H9 (cell line): ENCODE data around the gene UBAC2. TPM values are rescaled to one million over a fixed set of nuclear protein-coding genes. Genes with fewer than 3 reads are reported as not detected.

Experiments used
- DNase-seq: peaks from one replicate; pipeline ENCODE4 v3.0.0-alpha.2; 2017
- H2AFZ ChIP-seq: one replicate; pipeline ENCODE4 v1.6.1; 2013; ENCODE audit warnings: mild to moderate bottlenecking, low read length, control low read depth, moderate library complexity
- H2AK5ac ChIP-seq: 2 replicates; pipeline ENCODE4 v1.6.1; 2013; ENCODE audit warnings: low read length, control low read depth, mixed read lengths; ENCODE audit not compliant: insufficient read length
- H2BK120ac ChIP-seq: one replicate; pipeline ENCODE4 v1.6.1; 2013; ENCODE audit warnings: low read depth, mild to moderate bottlenecking, low read length, control low read depth, inconsistent platforms; ENCODE audit not compliant: poor library complexity, severe bottlenecking
- H2BK12ac ChIP-seq: 2 replicates; pipeline ENCODE4 v1.6.1; 2013; ENCODE audit warnings: low read length, control low read depth, mixed read lengths, low read depth; ENCODE audit not compliant: insufficient read length
- H2BK15ac ChIP-seq: 2 replicates; pipeline ENCODE4 v1.6.1; 2013; ENCODE audit warnings: low read depth, low read length, control low read depth
- H2BK20ac ChIP-seq: one replicate; pipeline ENCODE4 v1.6.1; 2013; ENCODE audit warnings: low read depth, mild to moderate bottlenecking, low read length, control low read depth, inconsistent platforms; ENCODE audit not compliant: poor library complexity, severe bottlenecking
- H2BK5ac ChIP-seq: 2 replicates; pipeline ENCODE4 v1.6.1; 2013; ENCODE audit warnings: low read length, control low read depth, mixed read lengths; ENCODE audit not compliant: insufficient read length
- H3K14ac ChIP-seq: 2 replicates; pipeline ENCODE4 v1.6.1; 2013; ENCODE audit warnings: low read length, control low read depth; ENCODE audit not compliant: insufficient read depth
- H3K18ac ChIP-seq: 2 replicates; pipeline ENCODE4 v1.6.1; 2013; ENCODE audit warnings: low read depth, mild to moderate bottlenecking, mixed read lengths, low read length, control low read depth; ENCODE audit not compliant: insufficient read length
- H3K23ac ChIP-seq: 2 replicates; pipeline ENCODE4 v1.6.1; 2013; ENCODE audit warnings: low read length, control low read depth, mixed read lengths, low read depth; ENCODE audit not compliant: insufficient read length
- H3K23me2 ChIP-seq: 2 replicates; pipeline ENCODE4 v1.6.1; 2013; ENCODE audit warnings: low read depth, mild to moderate bottlenecking, mixed read lengths, low read length, control low read depth; ENCODE audit not compliant: insufficient read length, poor library complexity, severe bottlenecking
- H3K27ac ChIP-seq: 2 replicates; pipeline ENCODE4 v1.5.1; 2013; ENCODE audit warnings: low read length, control low read depth, mixed read lengths, low read depth; ENCODE audit not compliant: insufficient read length
- H3K27me3 ChIP-seq: 2 replicates; pipeline ENCODE4 v1.6.1; 2013; ENCODE audit warnings: low read length, control low read depth, inconsistent platforms; ENCODE audit not compliant: insufficient read depth
- H3K4ac ChIP-seq: 2 replicates; pipeline ENCODE4 v1.6.1; 2013; ENCODE audit warnings: low read depth, mild to moderate bottlenecking, control low read depth, inconsistent platforms, low read length, moderate library complexity
- H3K4me1 ChIP-seq: 2 replicates; pipeline ENCODE4 v1.6.1; 2013; ENCODE audit warnings: low read length, control low read depth, inconsistent platforms; ENCODE audit not compliant: insufficient read depth
- H3K4me2 ChIP-seq: 2 replicates; pipeline ENCODE4 v1.6.1; 2013; ENCODE audit warnings: low read length, control low read depth, mixed read lengths; ENCODE audit not compliant: insufficient read length, insufficient read depth
- H3K56ac ChIP-seq: 2 replicates; pipeline ENCODE4 v1.6.1; 2013; ENCODE audit warnings: low read depth, mild to moderate bottlenecking, mixed read lengths, low read length, control low read depth; ENCODE audit not compliant: insufficient read length
- H3K79me1 ChIP-seq: 2 replicates; pipeline ENCODE4 v1.6.1; 2013; ENCODE audit warnings: low read depth, mild to moderate bottlenecking, moderate library complexity, low read length, control low read depth, inconsistent platforms; ENCODE audit not compliant: insufficient read depth, poor library complexity, severe bottlenecking
- H3K79me2 ChIP-seq: 2 replicates; pipeline ENCODE4 v1.6.1; 2013; ENCODE audit warnings: low read length, control low read depth, inconsistent platforms; ENCODE audit not compliant: insufficient read depth
- H3K9ac ChIP-seq: 2 replicates; pipeline ENCODE4 v1.6.1; 2013; ENCODE audit warnings: low read length, control low read depth, mixed read lengths; ENCODE audit not compliant: insufficient read length; ENCODE audit errors: extremely low read depth
- H3K9me3 ChIP-seq: one replicate; pipeline ENCODE4 v1.6.1; 2013; ENCODE audit warnings: low read depth, low read length, inconsistent platforms; ENCODE audit not compliant: control insufficient read depth
- H3T11ph ChIP-seq: one replicate; pipeline ENCODE4 v1.6.1; 2013; ENCODE audit warnings: mild to moderate bottlenecking, low read length, control low read depth, inconsistent platforms
- H4K20me1 ChIP-seq: one replicate; pipeline ENCODE4 v1.6.1; 2013; ENCODE audit not compliant: control insufficient read depth, insufficient read length, insufficient read depth
- H4K5ac ChIP-seq: 2 replicates; pipeline ENCODE4 v1.6.1; 2013; ENCODE audit warnings: low read depth, mild to moderate bottlenecking, mixed read lengths, low read length, control low read depth; ENCODE audit not compliant: insufficient read length
- H4K8ac ChIP-seq: replicated peaks from 2 replicates; pipeline ENCODE4 v1.6.1; 2013; ENCODE audit warnings: low read length, control low read depth, mixed read lengths, low read depth; ENCODE audit not compliant: insufficient read length
- H4K91ac ChIP-seq: 2 replicates; pipeline ENCODE4 v1.6.1; 2013; ENCODE audit warnings: low read depth, mild to moderate bottlenecking, moderate library complexity, mixed read lengths, low read length, control low read depth; ENCODE audit not compliant: insufficient read length
- H3K27ac Mint-ChIP-seq, 3 experiments: 2 replicates in 2 of 3; 3 replicates in 1 of 3; pipeline ENCODE4 v1.8.0; 2020 to 2021; ENCODE audit warnings: mixed read lengths in 3 of 3, mild to moderate bottlenecking in 1 of 3, moderate library complexity in 1 of 3
- H3K27me3 Mint-ChIP-seq: 2 replicates; pipeline ENCODE4 v1.8.0; 2021; ENCODE audit warnings: low read depth, mild to moderate bottlenecking, moderate library complexity, mixed read lengths
- H3K36me3 Mint-ChIP-seq, 3 experiments: 2 replicates in 2 of 3; 3 replicates in 1 of 3; pipeline ENCODE4 v1.8.0; 2020 to 2021; ENCODE audit warnings: low read depth in 3 of 3, mixed read lengths in 3 of 3; ENCODE audit not compliant: insufficient read depth in 1 of 3
- H3K4me1 Mint-ChIP-seq, 2 experiments: 2 replicates each; pipeline ENCODE4 v1.8.0; 2020; ENCODE audit warnings: mixed read lengths in 2 of 2
- H3K4me3 Mint-ChIP-seq, 2 experiments: 2 replicates in 1 of 2; 3 replicates in 1 of 2; pipeline ENCODE4 v1.8.0; 2020 to 2021; ENCODE audit warnings: mild to moderate bottlenecking in 2 of 2, mixed read lengths in 2 of 2, moderate library complexity in 1 of 2
- H3K9me3 Mint-ChIP-seq, 2 experiments: 2 replicates in 1 of 2; 3 replicates in 1 of 2; pipeline ENCODE4 v1.8.0; 2020; ENCODE audit warnings: mild to moderate bottlenecking in 2 of 2, mixed read lengths in 2 of 2, moderate library complexity in 1 of 2
- WGBS: extraction: QIAGEN DNeasy Blood & Tissue Kit; methylation state at CpG from one replicate; pipeline ENCODE4 v1.1.7; 2013; ENCODE audit warnings: missing lambda C conversion rate, low lambda C conversion rate, mixed read lengths; ENCODE audit not compliant: insufficient read length; ENCODE audit errors: extremely low coverage; 5-methylcytosine and 5-hydroxymethylcytosine counted together
- total RNA-seq: library from RNA; stranded (reverse); gene quantifications from 2 replicates; pipeline ENCODE4 v1.2.1, GENCODE V29; 2021
- TF ChIP-seq, protein P1 (sequence below): fragments of 200-600 bp; sonication (generic); conservative IDR thresholded peaks from 3 replicates; pipeline ENCODE4 v1.8.0; 2021; ENCODE audit warnings: antibody characterized with exemption, mild to moderate bottlenecking

The UBAC2 gene
- total RNA-seq, 1 experiment from 2014 or later = 52.3 TPM

- Histone ChIP-seq H4K91ac (no peak overlapping the region), H4K20me1 (no peaks in the 10 kb centered on the region), H3T11ph (no peak overlapping the region), H3K23me2 (no peaks in the 10 kb centered on the region), H3K9me3 (no peaks in the 10 kb centered on the region), H2BK15ac (no peak overlapping the region), H3K4me2 (no peak overlapping the region), H2AK5ac (no peak overlapping the region), H2BK5ac (no peak overlapping the region), H4K8ac (no peak overlapping the region), H3K79me2 (no peaks in the 10 kb centered on the region), H3K27me3 (no peaks in the 10 kb centered on the region), H2BK120ac (no peak overlapping the region), H3K27ac (no peak overlapping the region), H4K5ac (no peak overlapping the region), H3K56ac (no peak overlapping the region), H2AFZ (no peak overlapping the region), H2BK20ac (no peak overlapping the region), H3K79me1 (no peaks in the 10 kb centered on the region), H3K18ac (no peak overlapping the region), H3K23ac (no peak overlapping the region), H3K9ac (no peak overlapping the region), H3K4ac (no peak overlapping the region), H2BK12ac (no peak overlapping the region), H3K4me1 (peaks cover 2% of the 10 kb centered on the region; the same call in 1 of the 2 replicates), H3K14ac (no peak overlapping the region)
- peaks cover 15% of the 10 kb centered on the region for H3K27me3 Mint-ChIP-seq
- peaks cover 0 to 3% of the 10 kb centered on the region in 2 experiments; a peak in 1 of 5 replicates for H3K9me3 Mint-ChIP-seq
- H3K36me3 Mint-ChIP-seq = peaks cover 0 to 3% (median 0%) of the 10 kb centered on the region in 3 experiments; a peak in 1 of 7 replicates
- peaks cover 25 to 26% of the 10 kb centered on the region in 2 experiments for H3K4me1 Mint-ChIP-seq
- no peak overlapping the region for H3K27ac Mint-ChIP-seq
- DNase-seq = no peak
- WGBS = no CpG with 5 or more reads among the region's 8 CpGs
- TF ChIP-seq, protein P1, sequence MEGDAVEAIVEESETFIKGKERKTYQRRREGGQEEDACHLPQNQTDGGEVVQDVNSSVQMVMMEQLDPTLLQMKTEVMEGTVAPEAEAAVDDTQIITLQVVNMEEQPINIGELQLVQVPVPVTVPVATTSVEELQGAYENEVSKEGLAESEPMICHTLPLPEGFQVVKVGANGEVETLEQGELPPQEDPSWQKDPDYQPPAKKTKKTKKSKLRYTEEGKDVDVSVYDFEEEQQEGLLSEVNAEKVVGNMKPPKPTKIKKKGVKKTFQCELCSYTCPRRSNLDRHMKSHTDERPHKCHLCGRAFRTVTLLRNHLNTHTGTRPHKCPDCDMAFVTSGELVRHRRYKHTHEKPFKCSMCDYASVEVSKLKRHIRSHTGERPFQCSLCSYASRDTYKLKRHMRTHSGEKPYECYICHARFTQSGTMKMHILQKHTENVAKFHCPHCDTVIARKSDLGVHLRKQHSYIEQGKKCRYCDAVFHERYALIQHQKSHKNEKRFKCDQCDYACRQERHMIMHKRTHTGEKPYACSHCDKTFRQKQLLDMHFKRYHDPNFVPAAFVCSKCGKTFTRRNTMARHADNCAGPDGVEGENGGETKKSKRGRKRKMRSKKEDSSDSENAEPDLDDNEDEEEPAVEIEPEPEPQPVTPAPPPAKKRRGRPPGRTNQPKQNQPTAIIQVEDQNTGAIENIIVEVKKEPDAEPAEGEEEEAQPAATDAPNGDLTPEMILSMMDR = no peak
- H3K4me3 Mint-ChIP-seq = no peak overlapping the region
These were observed 233.0 kb downstream of the UBAC2 start for GRCh38 chr13:99433543-99434075.
